NT2/D1 (cell line): ENCODE results near the gene RAB37.

Source experiments
- DNase-seq: peaks from one replicate; pipeline ENCODE4 v3.0.0-alpha.2; 2011; ENCODE audit warnings: low read depth, low spot score
- H3K27me3 ChIP-seq: 2 replicates; pipeline ENCODE4 v1.6.0; 2011; ENCODE audit warnings: mild to moderate bottlenecking; ENCODE audit not compliant: insufficient read length, insufficient read depth
- H3K36me3 ChIP-seq: 2 replicates; pipeline ENCODE4 v1.6.1; 2011; ENCODE audit warnings: mild to moderate bottlenecking, low read length, mixed read lengths; ENCODE audit not compliant: insufficient read depth, insufficient read length
- H3K4me1 ChIP-seq: 2 replicates; pipeline ENCODE4 v1.5.1; 2011; ENCODE audit not compliant: insufficient read depth, insufficient read length
- H3K4me3 ChIP-seq: 2 replicates; pipeline ENCODE4 v1.5.1; 2011; ENCODE audit warnings: low read depth; ENCODE audit not compliant: insufficient read length
- H3K9ac ChIP-seq: 2 replicates; pipeline ENCODE4 v1.6.0; 2011; ENCODE audit warnings: low read depth; ENCODE audit not compliant: insufficient read length
- H3K9me3 ChIP-seq: 2 replicates; pipeline ENCODE4 v1.5.1; 2011; ENCODE audit warnings: mild to moderate bottlenecking, low read length; ENCODE audit not compliant: insufficient read depth
- SUZ12 ChIP-seq: IDR thresholded peaks from 2 replicates; pipeline ENCODE4 v1.6.1; 2011; ENCODE audit not compliant: insufficient read length, insufficient read depth; ENCODE audit errors: extremely low read depth
- YY1 ChIP-seq: IDR thresholded peaks from 2 replicates; pipeline ENCODE4 v1.6.1; 2011; ENCODE audit not compliant: insufficient read length, insufficient read depth
- ZNF274 ChIP-seq: IDR thresholded peaks from 2 replicates; pipeline ENCODE4 v1.6.1; 2011; ENCODE audit warnings: mild to moderate bottlenecking, low read depth, low read length

RAB37 gene

GRCh38 chr17:74782571-74782970, 45.5 kb downstream of the RAB37 start:
- Histone ChIP-seq H3K36me3 (peaks cover 66% of the 10 kb centered on the region), H3K9me3 (no peaks in the 10 kb centered on the region), H3K27me3 (no peaks in the 10 kb centered on the region), H3K4me1 (no peaks in the 10 kb centered on the region), H3K9ac (no peak overlapping the region), H3K4me3 (no peak overlapping the region)
- no peak for TF ChIP-seq ZNF274
- no peak for TF ChIP-seq YY1
- no peak for TF ChIP-seq SUZ12
- no peak for DNase-seq

- Histone ChIP-seq H3K9me3 (no peaks in the 10 kb centered on the region), H3K9ac (no peak overlapping the region), H3K4me3 (no peak overlapping the region), H3K36me3 (peaks cover 66% of the 10 kb centered on the region), H3K4me1 (no peaks in the 10 kb centered on the region), H3K27me3 (no peaks in the 10 kb centered on the region)
- TF ChIP-seq ZNF274 = no peak
- no peak for TF ChIP-seq YY1
- TF ChIP-seq SUZ12 = no peak
- no peak for DNase-seq
These were observed 47.2 kb downstream of the RAB37 start for GRCh38 chr17:74784125-74784810.

- Histone ChIP-seq H3K4me1 (no peaks in the 10 kb centered on the region), H3K4me3 (no peak overlapping the region), H3K9me3 (no peaks in the 10 kb centered on the region), H3K9ac (no peak overlapping the region), H3K27me3 (no peaks in the 10 kb centered on the region), H3K36me3 (peaks cover 60% of the 10 kb centered on the region)
- DNase-seq = no peak
- TF ChIP-seq YY1 (no peak), SUZ12 (no peak), ZNF274 (no peak)
These were observed 48.3 kb downstream of the RAB37 start for GRCh38 chr17:74785096-74785980.

GRCh38 chr17:74785981-74786360, 48.9 kb downstream of the RAB37 start:
- H3K27me3 ChIP-seq = no peaks in the 10 kb centered on the region
- H3K36me3 ChIP-seq = peaks cover 60% of the 10 kb centered on the region
- TF ChIP-seq YY1 = no peak
- TF ChIP-seq ZNF274 = no peak
- TF ChIP-seq SUZ12 = no peak
- no peaks in the 10 kb centered on the region for H3K9me3 ChIP-seq
- H3K4me1 ChIP-seq = no peaks in the 10 kb centered on the region
- H3K4me3 ChIP-seq = no peak overlapping the region
- no peak overlapping the region for H3K9ac ChIP-seq
- DNase-seq = no peak

GRCh38 chr17:74786431-74787055, 49.5 kb downstream of the RAB37 start:
- Histone ChIP-seq H3K9ac (no peak overlapping the region), H3K4me3 (no peak overlapping the region), H3K36me3 (peaks cover 60% of the 10 kb centered on the region), H3K27me3 (no peaks in the 10 kb centered on the region), H3K4me1 (no peaks in the 10 kb centered on the region), H3K9me3 (no peaks in the 10 kb centered on the region)
- TF ChIP-seq SUZ12 = no peak
- TF ChIP-seq YY1 = no peak
- TF ChIP-seq ZNF274 = no peak
- DNase-seq = no peak

- H3K4me1 ChIP-seq = no peaks in the 10 kb centered on the region
- H3K4me3 ChIP-seq = no peak overlapping the region
- no peaks in the 10 kb centered on the region for H3K27me3 ChIP-seq
- H3K9me3 ChIP-seq = no peaks in the 10 kb centered on the region
- TF ChIP-seq SUZ12 = no peak
- TF ChIP-seq YY1 = no peak
- no peak overlapping the region for H3K9ac ChIP-seq
- H3K36me3 ChIP-seq = peaks cover 77% of the 10 kb centered on the region
- DNase-seq = no peak
These were observed 53.4 kb downstream of the RAB37 start for GRCh38 chr17:74790161-74791058.
